ENCODE data around the gene MOB3A. TPM values are rescaled to one million over a fixed set of nuclear protein-coding genes. Genes with fewer than 3 reads are reported as not detected.

Gene MOB3A
- total and polyA plus RNA-seq, 2 of the 8 experiments (the other 6 are each of a cell fraction or from before 2014, with no cell fraction given), result 9.2 to 9.6 TPM

DNA sequence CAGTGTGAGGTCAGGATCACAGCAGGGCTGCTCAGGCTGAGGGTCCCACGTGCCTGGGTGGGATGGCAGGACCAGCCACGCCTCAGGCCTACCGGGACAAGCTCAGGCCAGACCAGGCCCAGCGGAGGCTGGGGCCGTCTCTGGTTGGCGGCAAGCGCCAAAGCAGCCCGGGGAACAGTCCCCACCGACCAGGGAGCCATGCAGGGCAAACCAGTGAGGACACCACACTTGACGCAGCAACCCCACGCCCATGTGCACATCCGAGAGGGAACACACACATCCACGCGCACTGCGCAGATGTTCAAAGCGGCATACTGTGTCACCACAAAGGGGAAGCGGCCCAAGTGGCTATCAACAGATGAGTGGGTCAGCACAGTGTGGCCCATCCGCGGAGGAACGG, 15.8 kb upstream of the MOB3A start:
- Histone ChIP-seq H3K36me3 (ENCODE audit: control insufficient read depth in 2 of 4, insufficient read depth in 4 of 4, low read length in 3 of 4) (peaks cover 56 to 96% (median 91%) of the 10 kb centered on the region in 4 experiments), H3K56ac (replicated peaks; ENCODE audit: insufficient read length, low read depth, low read length) (no peak overlapping the region), H3K27ac (ENCODE audit: low read depth, low read length) (no peak overlapping the region), H3K27me3 (replicated peaks in 1 of 4; ENCODE audit: control insufficient read depth in 3 of 4, extremely low read depth in 1 of 4, insufficient read depth in 3 of 4, low read length in 3 of 4) (no peaks in the 10 kb centered on the region), H3K9me3 (ENCODE audit: insufficient read depth in 2 of 2, low read depth in 1 of 2, low read length in 1 of 2) (no peaks in the 10 kb centered on the region; a peak in 1 of 4 replicates), H3K79me1 (ENCODE audit: low read depth, low read length) (no peaks in the 10 kb centered on the region; the same call in none of the 2 replicates), H4K5ac (ENCODE audit: insufficient read length, low read depth, low read length) (no peak overlapping the region), H2BK120ac (replicated peaks; ENCODE audit: low read depth, low read length) (no peak overlapping the region), H3K4me3 (ENCODE audit: extremely low read depth in 1 of 4, insufficient read depth in 2 of 4, low read depth in 3 of 4, low read length in 4 of 4) (no peak overlapping the region), H2AK5ac (ENCODE audit: low read depth, low read length) (no peak overlapping the region), H3K23me2 (ENCODE audit: low read depth, low read length) (no peaks in the 10 kb centered on the region), H4K91ac (replicated peaks; ENCODE audit: insufficient read length, low read length) (no peak overlapping the region), H3K4ac (replicated peaks; ENCODE audit: insufficient read length, low read depth, low read length) (no peak overlapping the region), H3K79me2 (ENCODE audit: control insufficient read depth in 1 of 2, insufficient read depth in 2 of 2, low read length in 2 of 2) (no peaks in the 10 kb centered on the region), H3K18ac (ENCODE audit: extremely low read depth, low read length) (no peak overlapping the region), H2BK20ac (ENCODE audit: low read length) (no peak overlapping the region), H3K23ac (ENCODE audit: insufficient read length) (no peak overlapping the region), H4K20me1 (replicated peaks in 1 of 2; ENCODE audit: control insufficient read depth in 1 of 2, insufficient read depth in 2 of 2, low read length in 2 of 2) (peaks cover 4 to 21% of the 10 kb centered on the region in 2 experiments), H3K9ac (replicated peaks in 1 of 4; ENCODE audit: extremely low read depth in 1 of 4, low read depth in 3 of 4, low read length in 3 of 4) (no peak overlapping the region), H3K4me1 (replicated peaks in 1 of 4; ENCODE audit: control insufficient read depth in 3 of 4, insufficient read depth in 4 of 4, low read length in 3 of 4) (no peaks in the 10 kb centered on the region), H2BK5ac (ENCODE audit: low read depth, low read length) (no peak overlapping the region), H3K4me2 (ENCODE audit: insufficient read depth in 1 of 2, low read depth in 2 of 2, low read length in 2 of 2) (no peak overlapping the region), H4K8ac (ENCODE audit: extremely low read depth, insufficient read depth, low read length) (peak overlapping the region; percentile 79; the same call in 1 of the 2 replicates), H3K14ac (ENCODE audit: insufficient read length) (no peak overlapping the region), H2BK12ac (ENCODE audit: low read depth, low read length) (no peak overlapping the region), H2BK15ac (ENCODE audit: low read length) (no peak overlapping the region), H2AFZ (ENCODE audit: low read length) (no peak overlapping the region)
- 91% methylated on average over 20 of the region's 20 CpGs; no CpG with 5 or more reads in 1 of the 2 experiments for WGBS, 2 experiments (ENCODE audit: extremely low coverage in 1 of 2, insufficient coverage in 1 of 2, insufficient read length in 1 of 2, insufficient replicate concordance in 2 of 2, low coverage in 1 of 2, low lambda C conversion rate in 2 of 2, missing lambda C conversion rate in 1 of 2)
- POLR2A ChIA-PET (ENCODE audit: partially characterized antibody), result interaction anchor here (1.0 to 1.9 kb wide), 4 partner anchors 8 to 158 kb away, joined by 3 to 4 read pairs (median 4); no protein-coding TSS in a partner anchor
- CTCF ChIA-PET (ENCODE audit: partially characterized antibody), result interaction anchor here (0.6 to 2.4 kb wide), 4 partner anchors 12 to 166 kb away, joined by 3 to 8 read pairs (median 4); no protein-coding TSS in a partner anchor
- DNase-seq (ENCODE audit: low read depth in 1 of 2, low spot score in 2 of 2), result no peak
- TF ChIP-seq YY1 (IDR thresholded peaks at IDR 0.05; ENCODE audit: low read depth, low read length) (no peak), ATF2 (IDR thresholded peaks at IDR 0.05; ENCODE audit: low read length) (no peak), SAP30 (IDR thresholded peaks at IDR 0.05; ENCODE audit: insufficient read depth, insufficient replicate concordance, low read length) (no peak), JUND (IDR thresholded peaks at IDR 0.05; ENCODE audit: low read length) (no peak), SP2 (IDR thresholded peaks at IDR 0.05; ENCODE audit: low read length) (no peak), SRF (IDR thresholded peaks at IDR 0.05; ENCODE audit: low read depth, low read length) (no peak)
- no peak for FAIRE-seq

All from H1 (cell line).